Stimulated activated CD8-positive, alpha-beta memory T cell treated with anti-CD3 and anti-CD28 coated beads, Interleukin-12 subunit alpha, Interleukin-12 subunit beta, amount 100 ng/mL, for 24 hours (primary cell): Measurements from ENCODE around the gene HAUS1.
A peak's percentile ranks its signal among the peaks of the same experiment; 100 is the strongest.
"Not testable (repeated sequence)": the region's sequence is repeated elsewhere in the genome, so short reads cannot be mapped to it uniquely, and the experiment has no call there.

ENCODE experiments used
- DNase-seq: peaks from one replicate; pipeline ENCODE4 v3.0.0-alpha.2; 2020; ENCODE audit errors: extremely low read depth

The HAUS1 gene

GRCh38 chr18:46088501-46088900, 15.7 kb upstream of the HAUS1 start:
- DNase-seq: not testable (repeated sequence)

GRCh38 chr18:46095532-46095931, 8.7 kb upstream of the HAUS1 start:
- no peak for DNase-seq

- DNase-seq: no peak
Observed at GRCh38 chr18:46096651-46097300, 7.4 kb upstream of the HAUS1 start.

- no peak for DNase-seq
Observed at GRCh38 chr18:46097431-46097800, 6.8 kb upstream of the HAUS1 start.

DNA sequence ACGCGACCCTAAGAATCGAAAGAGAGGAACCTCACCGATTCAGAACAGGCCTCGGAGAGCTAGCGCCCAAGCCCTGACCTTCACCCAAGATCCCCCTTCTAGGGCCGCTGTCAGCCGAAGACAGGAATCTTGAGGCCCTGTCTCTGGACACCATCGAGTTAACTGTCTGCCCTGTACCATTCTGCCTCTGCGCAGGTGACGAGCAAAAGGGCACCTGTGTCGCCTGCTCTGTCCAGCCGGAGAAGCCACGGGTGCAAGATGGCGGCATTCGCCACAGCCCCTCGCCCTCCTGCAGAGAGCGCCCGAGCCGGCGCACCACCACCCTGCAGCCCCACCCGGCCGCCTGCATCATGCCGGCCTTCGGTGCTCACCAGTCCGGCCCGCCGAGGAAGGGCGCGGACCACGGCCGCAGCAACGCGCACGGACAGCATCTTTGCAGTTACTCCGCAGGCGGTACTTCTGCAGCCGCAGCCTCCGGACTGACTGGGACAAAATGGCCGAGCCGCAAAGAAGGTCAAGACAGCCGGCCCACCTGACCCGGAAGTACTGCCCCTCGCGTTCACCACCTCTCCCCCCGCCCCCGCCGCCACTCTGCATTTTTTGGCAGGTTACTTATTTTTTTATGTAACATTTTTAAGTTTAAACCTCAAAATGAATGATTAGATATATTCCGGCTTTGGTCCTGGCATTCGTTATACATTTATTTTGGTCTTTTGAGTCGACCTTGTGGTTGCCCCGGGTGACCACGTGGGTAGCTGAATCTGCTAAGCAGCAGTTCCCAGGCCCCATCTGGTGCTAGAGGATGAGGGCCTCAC, 6.2 kb upstream of the HAUS1 start, which contains the start of gene ATP5F1A:
Gene ATP5F1A (minus strand): TSS at position 496 of the 815 bp plus-strand sequence. CDS start 65 bp downstream, at position 431.
- peak; percentile 72 for DNase-seq

DNA sequence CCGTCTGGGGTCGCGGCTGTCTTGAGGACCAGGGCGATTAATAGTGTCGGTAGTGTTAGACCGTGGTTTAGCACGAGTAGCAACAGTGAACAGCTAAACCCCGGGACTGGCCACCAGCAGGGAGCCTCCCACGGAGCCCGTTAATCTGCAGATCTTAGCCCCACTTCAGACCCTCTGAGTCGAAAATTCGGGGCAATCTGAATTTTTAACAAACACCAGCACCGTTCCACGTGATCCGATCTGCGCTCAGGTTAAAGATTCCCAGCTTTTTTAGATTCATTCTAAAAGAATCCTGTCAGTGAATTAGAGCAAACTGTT, 5.6 kb upstream of the HAUS1 start:
- DNase-seq: no peak

- DNase-seq: no peak
Observed at GRCh38 chr18:46099463-46099862, 4.7 kb upstream of the HAUS1 start.

- DNase-seq: no peak
Observed at GRCh38 chr18:46109386-46109785, 5.2 kb downstream of the HAUS1 start.

DNA sequence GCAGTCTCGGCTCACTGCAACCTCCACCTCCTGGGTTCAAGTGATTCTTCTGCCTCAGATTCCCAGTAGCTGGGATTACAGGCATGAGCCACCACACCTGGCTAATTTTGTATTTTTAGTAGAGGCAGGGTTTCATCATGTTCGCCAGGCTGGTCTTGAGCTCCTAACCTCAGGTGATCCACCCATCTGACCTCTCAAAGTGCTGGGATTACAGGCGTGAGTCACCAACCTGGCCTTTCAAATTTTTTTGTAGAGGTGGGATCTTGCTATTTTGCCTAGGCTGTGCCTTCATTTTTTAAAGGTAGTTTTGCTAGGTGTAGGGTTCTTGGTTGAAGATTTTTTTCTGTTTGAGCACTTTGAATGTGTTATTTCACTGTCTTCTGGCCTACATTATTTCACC, 6.2 kb downstream of the HAUS1 start:
- no peak for DNase-seq

DNA sequence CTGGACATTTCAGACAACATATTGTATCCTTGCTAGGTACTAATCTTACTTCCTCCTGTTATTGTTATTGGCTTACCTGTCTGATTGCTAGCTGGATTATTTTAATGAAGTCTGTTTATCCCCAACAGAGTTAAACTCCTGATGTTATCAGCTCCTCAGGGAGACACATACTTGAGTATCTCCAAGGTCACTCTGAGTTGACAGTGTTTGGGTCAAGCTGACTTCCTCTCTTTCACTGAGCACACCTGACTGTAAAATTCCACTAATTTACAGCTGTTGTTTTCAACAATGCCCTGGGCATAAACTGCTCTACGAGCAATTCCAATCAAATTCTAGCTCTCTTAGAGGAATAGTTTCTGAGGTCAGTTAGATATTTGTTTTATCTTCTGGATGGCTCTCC, 9.6 kb downstream of the HAUS1 start:
- DNase-seq: no peak

DNA sequence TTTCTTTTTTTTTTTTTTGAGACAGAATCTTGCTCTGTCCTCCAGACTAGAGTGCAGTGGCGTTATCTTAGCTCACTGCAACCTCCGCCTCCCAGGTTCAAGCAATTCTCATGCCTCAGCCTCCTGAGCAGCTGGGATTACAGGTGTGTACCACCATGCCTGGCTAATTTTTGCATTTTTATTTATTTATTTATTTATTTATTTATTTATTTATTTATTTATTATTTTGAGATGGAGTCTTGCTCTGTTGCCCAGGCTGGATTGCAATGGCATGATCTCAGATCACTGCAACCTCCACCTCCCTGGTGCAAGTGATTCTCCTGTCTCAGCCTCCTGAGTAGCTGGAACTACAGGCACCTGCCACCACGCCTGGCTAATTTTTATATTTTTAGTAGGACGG, 22.4 kb downstream of the HAUS1 start:
- DNase-seq: not testable (repeated sequence)

DNA sequence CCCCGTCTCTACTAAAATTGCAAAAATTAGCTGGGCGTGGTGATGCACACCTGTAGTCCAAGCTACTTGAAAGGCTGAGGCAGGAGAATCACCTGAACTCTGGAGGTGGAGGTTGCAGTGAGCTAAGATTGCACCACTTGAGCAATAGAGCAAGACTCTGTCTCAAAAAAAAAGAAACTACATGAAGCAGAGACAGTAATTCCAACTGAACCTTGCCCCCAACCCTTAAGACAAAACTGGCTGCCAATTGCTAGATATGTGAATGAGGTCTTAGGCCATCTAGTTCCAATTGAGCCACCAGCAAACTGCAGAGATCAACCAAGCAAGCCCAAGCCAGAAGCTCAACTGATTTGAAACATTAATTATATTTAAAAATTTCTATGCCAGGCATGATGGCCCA, 25.9 kb downstream of the HAUS1 start:
- DNase-seq: no peak

DNA sequence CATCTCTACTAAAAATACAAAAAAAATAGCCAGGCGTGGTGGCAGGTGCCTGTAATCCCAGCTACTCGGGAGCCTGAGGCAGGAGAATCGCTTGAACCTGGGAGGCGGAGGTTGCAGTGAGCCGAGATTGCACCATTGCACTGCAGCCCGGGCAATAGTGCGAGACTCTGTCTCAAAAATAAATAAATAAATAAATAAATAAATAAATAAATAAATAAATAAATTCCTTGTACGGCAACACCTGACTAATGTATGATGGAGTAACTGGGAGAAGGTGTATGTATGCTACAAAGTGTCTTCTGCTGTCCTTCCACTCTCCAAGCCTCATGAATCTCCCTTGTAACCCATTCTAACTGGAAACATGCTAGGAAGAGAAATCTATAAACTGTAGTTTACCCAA, 26.4 kb downstream of the HAUS1 start:
- DNase-seq: not testable (repeated sequence)

- DNase-seq: no peak
Observed at GRCh38 chr18:46133534-46133933, 29.3 kb downstream of the HAUS1 start.

GRCh38 chr18:46134920-46135675, 30.9 kb downstream of the HAUS1 start:
- DNase-seq: no peak

GRCh38 chr18:46140173-46140572, 36.0 kb downstream of the HAUS1 start:
- no peak for DNase-seq

GRCh38 chr18:46141199-46141598, 37.0 kb downstream of the HAUS1 start:
- DNase-seq: no peak

DNA sequence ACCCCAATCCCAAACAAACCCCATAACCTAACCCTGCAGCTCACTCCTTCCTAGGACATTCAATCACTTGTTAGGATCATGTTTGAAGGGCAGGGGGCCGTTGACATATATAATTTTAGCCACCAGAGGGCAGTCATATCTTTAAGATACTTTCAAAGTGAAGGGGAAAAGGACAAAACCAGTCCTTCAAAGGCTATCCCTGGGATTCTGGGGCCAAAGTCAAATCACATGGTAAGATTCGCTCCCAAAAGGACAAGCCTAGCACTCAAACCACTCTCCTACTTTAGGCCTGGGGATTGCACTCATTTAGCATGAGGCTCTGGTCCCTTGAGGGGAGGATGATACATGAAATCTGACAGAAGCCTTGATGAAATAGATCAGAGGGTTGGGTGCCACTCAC, 44.6 kb downstream of the HAUS1 start:
- no peak for DNase-seq

- no peak for DNase-seq
Observed at GRCh38 chr18:46152436-46152807, 48.2 kb downstream of the HAUS1 start.

- DNase-seq: no peak
Observed at GRCh38 chr18:46152808-46153617, 48.8 kb downstream of the HAUS1 start.

GRCh38 chr18:46155641-46156051, 51.5 kb downstream of the HAUS1 start:
- no peak for DNase-seq
